HEK293 (cell line): ENCODE data around the gene ASCL3.
A peak's percentile ranks its signal among the peaks of the same experiment; 100 is the strongest.

ENCODE experiments used
- CTCF ChIA-PET: fragments of 350-600 bp; formaldehyde crosslinking; extraction: SDS; loops from one replicate; lab custom pipeline; 2021; ENCODE audit warnings: antibody characterized with exemption; lab: Yijun Ruan, JAX
- POLR2A ChIA-PET: fragments of 300-600 bp; formaldehyde crosslinking; extraction: SDS; loops from one replicate; lab custom pipeline; 2020; ENCODE audit warnings: antibody characterized with exemption, inconsistent platforms; lab: Yijun Ruan, JAX
- H3K27ac ChIP-seq: fragments of 200-500 bp; sonication (Bioruptor generic); 2 replicates; pipeline ENCODE4 v1.5.1; 2014; ENCODE audit warnings: low read depth, low read length, control low read depth, inconsistent platforms; ENCODE audit errors: extremely low read depth
- H3K36me3 ChIP-seq, 2 experiments: fragments of 200-500 bp in 1 of 2; sonication (Bioruptor generic) in 1 of 2; 1 replicate in 1 of 2; 2 replicates in 1 of 2; pipeline ENCODE4 v1.5.1; 2014 to 2017; ENCODE audit warnings: inconsistent platforms in 2 of 2, low read length in 2 of 2; ENCODE audit not compliant: control insufficient read depth in 2 of 2, insufficient read depth in 1 of 2
- H3K4me1 ChIP-seq: fragments of 200-500 bp; sonication (Bioruptor generic); 2 replicates; pipeline ENCODE4 v1.5.1; 2014; ENCODE audit warnings: mild to moderate bottlenecking, low read length, inconsistent platforms; ENCODE audit not compliant: control insufficient read depth, insufficient read depth
- H3K4me3 ChIP-seq: 2 replicates; pipeline ENCODE4 v1.5.1; 2011; ENCODE audit warnings: low read depth, mild to moderate bottlenecking, control low read depth, low read length, moderate library complexity
- H3K9me3 ChIP-seq: fragments of 200-500 bp; sonication (Bioruptor generic); 2 replicates; pipeline ENCODE4 v1.5.1; 2014; ENCODE audit warnings: low read depth, low read length, inconsistent platforms; ENCODE audit not compliant: control insufficient read depth, insufficient read depth
- BCL11B ChIP-seq: fragments of 450-650 bp; formaldehyde crosslinking; IDR thresholded peaks from 2 replicates; pipeline ENCODE4 v1.5.1; 2016; ENCODE audit warnings: low read depth, missing biosample characterization, missing genetic modification characterization
- KLF16 ChIP-seq: fragments of 450-650 bp; formaldehyde crosslinking; IDR thresholded peaks from 2 replicates; pipeline ENCODE4 v1.5.1; 2017; ENCODE audit warnings: missing biosample characterization, missing genetic modification characterization
- KLF9 ChIP-seq: fragments of 450-650 bp; formaldehyde crosslinking; IDR thresholded peaks from 2 replicates; pipeline ENCODE4 v1.5.1; 2016; ENCODE audit warnings: missing biosample characterization, missing genetic modification characterization, low read depth
- PRDM1 ChIP-seq: fragments of 450-650 bp; formaldehyde crosslinking; IDR thresholded peaks from 2 replicates; pipeline ENCODE4; 2016; ENCODE audit warnings: missing biosample characterization, missing genetic modification characterization
- ZBTB20 ChIP-seq: fragments of 450-650 bp; formaldehyde crosslinking; IDR thresholded peaks from 2 replicates; pipeline ENCODE4 v1.5.1; 2016; ENCODE audit warnings: missing biosample characterization, missing genetic modification characterization
- ZFP37 ChIP-seq: fragments of 450-650 bp; formaldehyde crosslinking; IDR thresholded peaks from 2 replicates; pipeline ENCODE4 v1.5.1; 2016; ENCODE audit warnings: missing biosample characterization, missing genetic modification characterization
- ZNF138 ChIP-seq: fragments of 450-650 bp; formaldehyde crosslinking; IDR thresholded peaks from 2 replicates; pipeline ENCODE4 v1.5.1; 2016; ENCODE audit warnings: missing biosample characterization, missing genetic modification characterization, borderline replicate concordance
- ZNF2 ChIP-seq: fragments of 450-650 bp; formaldehyde crosslinking; IDR thresholded peaks from 2 replicates; pipeline ENCODE4 v1.5.1; 2016; ENCODE audit warnings: missing biosample characterization, missing genetic modification characterization
- ZNF302 ChIP-seq: fragments of 450-650 bp; formaldehyde crosslinking; IDR thresholded peaks from 2 replicates; pipeline ENCODE4 v1.5.1; 2016; ENCODE audit warnings: missing biosample characterization, missing genetic modification characterization, low read depth
- ZNF335 ChIP-seq: fragments of 450-650 bp; formaldehyde crosslinking; conservative IDR thresholded peaks from 2 replicates; pipeline ENCODE4 v1.5.1; 2016; ENCODE audit warnings: missing biosample characterization, missing genetic modification characterization
- ZNF501 ChIP-seq: fragments of 450-650 bp; formaldehyde crosslinking; IDR thresholded peaks from 2 replicates; pipeline ENCODE4 v1.5.1; 2016; ENCODE audit warnings: missing biosample characterization, missing genetic modification characterization
- ZNF544 ChIP-seq: fragments of 450-650 bp; formaldehyde crosslinking; IDR thresholded peaks from 2 replicates; pipeline ENCODE4 v1.5.0; 2017; ENCODE audit warnings: missing biosample characterization, missing genetic modification characterization
- ZNF558 ChIP-seq: fragments of 450-650 bp; formaldehyde crosslinking; IDR thresholded peaks from 2 replicates; pipeline ENCODE4 v1.5.1; 2016; ENCODE audit warnings: missing biosample characterization, missing genetic modification characterization
- ZNF561 ChIP-seq: fragments of 450-650 bp; IDR thresholded peaks from 2 replicates; pipeline ENCODE4 v1.5.1; 2018; ENCODE audit warnings: missing biosample characterization, missing genetic modification characterization, borderline replicate concordance
- ZNF660 ChIP-seq: fragments of 450-650 bp; IDR thresholded peaks from 2 replicates; pipeline ENCODE4 v1.5.1; 2018; ENCODE audit warnings: missing biosample characterization, mild to moderate bottlenecking, missing genetic modification characterization
- ZNF777 ChIP-seq: fragments of 450-650 bp; formaldehyde crosslinking; IDR thresholded peaks from 2 replicates; pipeline ENCODE4 v1.5.1; 2017; ENCODE audit warnings: missing biosample characterization, missing genetic modification characterization, borderline replicate concordance
- ZXDB ChIP-seq: fragments of 450-650 bp; formaldehyde crosslinking; IDR thresholded peaks from 2 replicates; pipeline ENCODE4 v1.5.1; 2016; ENCODE audit warnings: missing biosample characterization, missing genetic modification characterization
- TF ChIP-seq, protein P1 (sequence below): fragments of 450-650 bp; formaldehyde crosslinking; IDR thresholded peaks from 2 replicates; pipeline ENCODE4 v1.5.1; 2016; ENCODE audit warnings: missing biosample characterization, missing genetic modification characterization
- TF ChIP-seq, protein P2 (sequence below): fragments of 450-650 bp; formaldehyde crosslinking; IDR thresholded peaks from 2 replicates; pipeline ENCODE4 v1.5.1; 2016; ENCODE audit warnings: missing biosample characterization, missing genetic modification characterization
- TF ChIP-seq, protein P3 (sequence below): fragments of 450-650 bp; formaldehyde crosslinking; IDR thresholded peaks from 2 replicates; pipeline ENCODE4 v1.5.1; 2016; ENCODE audit warnings: missing biosample characterization, missing genetic modification characterization
- TF ChIP-seq, protein P4 (sequence below): fragments of 450-650 bp; formaldehyde crosslinking; IDR thresholded peaks from 2 replicates; pipeline ENCODE4 v1.5.1; 2016; ENCODE audit warnings: missing biosample characterization, missing genetic modification characterization
- TF ChIP-seq, protein P5 (sequence below): fragments of 450-650 bp; formaldehyde crosslinking; IDR thresholded peaks from 2 replicates; pipeline ENCODE4 v1.5.1; 2016; ENCODE audit warnings: missing biosample characterization, missing genetic modification characterization
- TF ChIP-seq, protein P6 (sequence below): fragments of 450-650 bp; formaldehyde crosslinking; IDR thresholded peaks from 2 replicates; pipeline ENCODE4 v1.5.1; 2016; ENCODE audit warnings: missing biosample characterization, missing genetic modification characterization
- TF ChIP-seq, protein P7 (sequence below): fragments of 450-650 bp; formaldehyde crosslinking; IDR thresholded peaks from 2 replicates; pipeline ENCODE4 v1.5.1; 2017; ENCODE audit warnings: missing biosample characterization, missing genetic modification characterization

Gene ASCL3

DNA sequence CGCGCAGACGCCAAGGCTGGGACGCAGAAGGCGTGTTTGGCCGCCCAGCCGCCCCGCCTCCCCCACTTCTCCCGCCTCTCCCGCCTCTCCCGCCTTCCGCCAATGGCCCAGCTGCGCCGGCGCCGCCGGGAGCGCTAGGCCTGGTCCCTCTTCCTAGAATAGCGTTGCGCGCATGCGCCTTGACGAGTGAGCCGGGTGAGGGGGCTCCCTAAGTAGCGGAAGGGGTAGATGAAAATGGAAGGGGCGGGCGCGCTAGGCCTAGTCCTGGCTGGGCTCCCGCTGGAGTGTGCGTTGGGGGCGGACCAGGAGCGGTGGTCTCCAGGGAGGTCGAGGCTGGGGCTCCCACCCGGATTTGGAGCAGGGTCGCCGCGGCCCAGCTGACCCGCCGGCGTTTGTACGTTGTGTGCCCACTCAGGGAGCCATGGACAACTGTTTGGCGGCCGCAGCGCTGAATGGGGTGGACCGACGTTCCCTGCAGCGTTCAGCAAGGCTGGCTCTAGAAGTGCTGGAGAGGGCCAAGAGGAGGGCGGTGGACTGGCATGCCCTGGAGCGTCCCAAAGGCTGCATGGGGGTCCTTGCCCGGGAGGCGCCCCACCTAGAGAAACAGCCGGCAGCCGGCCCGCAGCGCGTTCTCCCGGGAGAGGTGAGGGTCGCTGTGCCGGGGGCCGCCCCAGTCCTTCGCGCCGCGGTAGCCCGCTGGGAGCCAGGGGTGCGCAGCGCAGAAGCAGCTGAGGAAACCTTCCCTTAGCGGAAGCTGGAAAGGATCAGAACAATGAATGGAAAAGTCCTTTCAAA is 31.6 kb downstream of the ASCL3 start, which contains the start of gene AKIP1:
Gene AKIP1 (plus strand): TSS at position 161 of the 795 bp plus-strand sequence. CDS start 261 bp downstream, at position 422.
- Histone ChIP-seq H3K27ac (peak within 1 kb of the TSS; percentile 86), H3K36me3 (peaks cover 0 to 18% of the 10 kb centered on the region in 2 experiments; a peak in 2 of 3 replicates), H3K4me3 (peak within 1 kb of the TSS; percentile 85), H3K9me3 (no peaks in the 10 kb centered on the region), H3K4me1 (no peaks in the 10 kb centered on the region)
- CTCF ChIA-PET = interaction anchor here (0.6 to 3.4 kb wide), 4 partner anchors 26 to 692 kb away, joined by 3 to 26 read pairs (median 4); no protein-coding TSS in a partner anchor
- POLR2A ChIA-PET = interaction anchor here (0.6 to 3.0 kb wide), 12 partner anchors 11 to 588 kb away, joined by 3 to 20 read pairs (median 4); partner anchors contain the start of genes NRIP3 and TMEM9B
- TF ChIP-seq ZNF558 (tag by site-specific recombination) (no peak), PRDM1 (tag by site-specific recombination) (no peak), ZFP37 (0 out of 2 replicates have a peak, but pooled peaks have one; percentile 41), ZNF561 (tag by site-specific recombination) (peak; percentile 86; the same call in 1 of the 2 replicates), BCL11B (no peak), ZNF501 (tag by site-specific recombination) (peak; percentile 69), ZBTB20 (peak; percentile 64; the same call in 1 of the 2 replicates), ZNF335 (tag by site-specific recombination) (peak; percentile 92), ZNF138 (tag by site-specific recombination) (no peak), ZNF660 (tag by site-specific recombination) (no peak), ZNF777 (tag by site-specific recombination) (peak; percentile 84), KLF9 (tag by site-specific recombination) (peak; percentile 62), KLF16 (peak; percentile 57; the same call in 1 of the 2 replicates), ZNF544 (no peak), ZNF2 (peak; percentile 59; the same call in 1 of the 2 replicates), ZNF302 (tag by site-specific recombination) (no peak), ZXDB (peak; percentile 97)
- TF ChIP-seq, protein P1, sequence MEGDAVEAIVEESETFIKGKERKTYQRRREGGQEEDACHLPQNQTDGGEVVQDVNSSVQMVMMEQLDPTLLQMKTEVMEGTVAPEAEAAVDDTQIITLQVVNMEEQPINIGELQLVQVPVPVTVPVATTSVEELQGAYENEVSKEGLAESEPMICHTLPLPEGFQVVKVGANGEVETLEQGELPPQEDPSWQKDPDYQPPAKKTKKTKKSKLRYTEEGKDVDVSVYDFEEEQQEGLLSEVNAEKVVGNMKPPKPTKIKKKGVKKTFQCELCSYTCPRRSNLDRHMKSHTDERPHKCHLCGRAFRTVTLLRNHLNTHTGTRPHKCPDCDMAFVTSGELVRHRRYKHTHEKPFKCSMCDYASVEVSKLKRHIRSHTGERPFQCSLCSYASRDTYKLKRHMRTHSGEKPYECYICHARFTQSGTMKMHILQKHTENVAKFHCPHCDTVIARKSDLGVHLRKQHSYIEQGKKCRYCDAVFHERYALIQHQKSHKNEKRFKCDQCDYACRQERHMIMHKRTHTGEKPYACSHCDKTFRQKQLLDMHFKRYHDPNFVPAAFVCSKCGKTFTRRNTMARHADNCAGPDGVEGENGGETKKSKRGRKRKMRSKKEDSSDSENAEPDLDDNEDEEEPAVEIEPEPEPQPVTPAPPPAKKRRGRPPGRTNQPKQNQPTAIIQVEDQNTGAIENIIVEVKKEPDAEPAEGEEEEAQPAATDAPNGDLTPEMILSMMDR (tag by site-specific recombination) = peak; percentile 7; the same call in 1 of the 2 replicates
- TF ChIP-seq, protein P2, sequence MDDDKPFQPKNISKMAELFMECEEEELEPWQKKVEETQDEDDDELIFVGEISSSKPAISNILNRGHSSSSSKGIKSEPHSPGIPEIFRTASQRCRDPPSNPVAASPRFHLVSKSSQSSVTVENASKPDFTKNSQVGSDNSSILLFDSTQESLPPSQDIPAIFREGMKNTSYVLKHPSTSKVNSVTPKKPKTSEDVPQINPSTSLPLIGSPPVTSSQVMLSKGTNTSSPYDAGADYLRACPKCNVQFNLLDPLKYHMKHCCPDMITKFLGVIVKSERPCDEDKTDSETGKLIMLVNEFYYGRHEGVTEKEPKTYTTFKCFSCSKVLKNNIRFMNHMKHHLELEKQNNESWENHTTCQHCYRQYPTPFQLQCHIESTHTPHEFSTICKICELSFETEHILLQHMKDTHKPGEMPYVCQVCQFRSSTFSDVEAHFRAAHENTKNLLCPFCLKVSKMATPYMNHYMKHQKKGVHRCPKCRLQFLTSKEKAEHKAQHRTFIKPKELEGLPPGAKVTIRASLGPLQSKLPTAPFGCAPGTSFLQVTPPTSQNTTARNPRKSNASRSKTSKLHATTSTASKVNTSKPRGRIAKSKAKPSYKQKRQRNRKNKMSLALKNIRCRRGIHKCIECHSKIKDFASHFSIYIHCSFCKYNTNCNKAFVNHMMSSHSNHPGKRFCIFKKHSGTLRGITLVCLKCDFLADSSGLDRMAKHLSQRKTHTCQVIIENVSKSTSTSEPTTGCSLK = no peak
- TF ChIP-seq, protein P3, sequence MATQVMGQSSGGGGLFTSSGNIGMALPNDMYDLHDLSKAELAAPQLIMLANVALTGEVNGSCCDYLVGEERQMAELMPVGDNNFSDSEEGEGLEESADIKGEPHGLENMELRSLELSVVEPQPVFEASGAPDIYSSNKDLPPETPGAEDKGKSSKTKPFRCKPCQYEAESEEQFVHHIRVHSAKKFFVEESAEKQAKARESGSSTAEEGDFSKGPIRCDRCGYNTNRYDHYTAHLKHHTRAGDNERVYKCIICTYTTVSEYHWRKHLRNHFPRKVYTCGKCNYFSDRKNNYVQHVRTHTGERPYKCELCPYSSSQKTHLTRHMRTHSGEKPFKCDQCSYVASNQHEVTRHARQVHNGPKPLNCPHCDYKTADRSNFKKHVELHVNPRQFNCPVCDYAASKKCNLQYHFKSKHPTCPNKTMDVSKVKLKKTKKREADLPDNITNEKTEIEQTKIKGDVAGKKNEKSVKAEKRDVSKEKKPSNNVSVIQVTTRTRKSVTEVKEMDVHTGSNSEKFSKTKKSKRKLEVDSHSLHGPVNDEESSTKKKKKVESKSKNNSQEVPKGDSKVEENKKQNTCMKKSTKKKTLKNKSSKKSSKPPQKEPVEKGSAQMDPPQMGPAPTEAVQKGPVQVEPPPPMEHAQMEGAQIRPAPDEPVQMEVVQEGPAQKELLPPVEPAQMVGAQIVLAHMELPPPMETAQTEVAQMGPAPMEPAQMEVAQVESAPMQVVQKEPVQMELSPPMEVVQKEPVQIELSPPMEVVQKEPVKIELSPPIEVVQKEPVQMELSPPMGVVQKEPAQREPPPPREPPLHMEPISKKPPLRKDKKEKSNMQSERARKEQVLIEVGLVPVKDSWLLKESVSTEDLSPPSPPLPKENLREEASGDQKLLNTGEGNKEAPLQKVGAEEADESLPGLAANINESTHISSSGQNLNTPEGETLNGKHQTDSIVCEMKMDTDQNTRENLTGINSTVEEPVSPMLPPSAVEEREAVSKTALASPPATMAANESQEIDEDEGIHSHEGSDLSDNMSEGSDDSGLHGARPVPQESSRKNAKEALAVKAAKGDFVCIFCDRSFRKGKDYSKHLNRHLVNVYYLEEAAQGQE = peak; percentile 72
- TF ChIP-seq, protein P4, sequence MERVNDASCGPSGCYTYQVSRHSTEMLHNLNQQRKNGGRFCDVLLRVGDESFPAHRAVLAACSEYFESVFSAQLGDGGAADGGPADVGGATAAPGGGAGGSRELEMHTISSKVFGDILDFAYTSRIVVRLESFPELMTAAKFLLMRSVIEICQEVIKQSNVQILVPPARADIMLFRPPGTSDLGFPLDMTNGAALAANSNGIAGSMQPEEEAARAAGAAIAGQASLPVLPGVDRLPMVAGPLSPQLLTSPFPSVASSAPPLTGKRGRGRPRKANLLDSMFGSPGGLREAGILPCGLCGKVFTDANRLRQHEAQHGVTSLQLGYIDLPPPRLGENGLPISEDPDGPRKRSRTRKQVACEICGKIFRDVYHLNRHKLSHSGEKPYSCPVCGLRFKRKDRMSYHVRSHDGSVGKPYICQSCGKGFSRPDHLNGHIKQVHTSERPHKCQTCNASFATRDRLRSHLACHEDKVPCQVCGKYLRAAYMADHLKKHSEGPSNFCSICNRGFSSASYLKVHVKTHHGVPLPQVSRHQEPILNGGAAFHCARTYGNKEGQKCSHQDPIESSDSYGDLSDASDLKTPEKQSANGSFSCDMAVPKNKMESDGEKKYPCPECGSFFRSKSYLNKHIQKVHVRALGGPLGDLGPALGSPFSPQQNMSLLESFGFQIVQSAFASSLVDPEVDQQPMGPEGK (tag by site-specific recombination) = peak; percentile 92
- TF ChIP-seq, protein P5, sequence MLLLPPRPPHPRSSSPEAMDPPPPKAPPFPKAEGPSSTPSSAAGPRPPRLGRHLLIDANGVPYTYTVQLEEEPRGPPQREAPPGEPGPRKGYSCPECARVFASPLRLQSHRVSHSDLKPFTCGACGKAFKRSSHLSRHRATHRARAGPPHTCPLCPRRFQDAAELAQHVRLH (tag by site-specific recombination) = no peak
- TF ChIP-seq, protein P6, sequence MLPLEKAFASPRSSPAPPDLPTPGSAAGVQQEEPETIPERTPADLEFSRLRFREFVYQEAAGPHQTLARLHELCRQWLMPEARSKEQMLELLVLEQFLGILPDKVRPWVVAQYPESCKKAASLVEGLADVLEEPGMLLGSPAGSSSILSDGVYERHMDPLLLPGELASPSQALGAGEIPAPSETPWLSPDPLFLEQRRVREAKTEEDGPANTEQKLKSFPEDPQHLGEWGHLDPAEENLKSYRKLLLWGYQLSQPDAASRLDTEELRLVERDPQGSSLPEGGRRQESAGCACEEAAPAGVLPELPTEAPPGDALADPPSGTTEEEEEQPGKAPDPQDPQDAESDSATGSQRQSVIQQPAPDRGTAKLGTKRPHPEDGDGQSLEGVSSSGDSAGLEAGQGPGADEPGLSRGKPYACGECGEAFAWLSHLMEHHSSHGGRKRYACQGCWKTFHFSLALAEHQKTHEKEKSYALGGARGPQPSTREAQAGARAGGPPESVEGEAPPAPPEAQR (tag by site-specific recombination) = no peak
- TF ChIP-seq, protein P7, sequence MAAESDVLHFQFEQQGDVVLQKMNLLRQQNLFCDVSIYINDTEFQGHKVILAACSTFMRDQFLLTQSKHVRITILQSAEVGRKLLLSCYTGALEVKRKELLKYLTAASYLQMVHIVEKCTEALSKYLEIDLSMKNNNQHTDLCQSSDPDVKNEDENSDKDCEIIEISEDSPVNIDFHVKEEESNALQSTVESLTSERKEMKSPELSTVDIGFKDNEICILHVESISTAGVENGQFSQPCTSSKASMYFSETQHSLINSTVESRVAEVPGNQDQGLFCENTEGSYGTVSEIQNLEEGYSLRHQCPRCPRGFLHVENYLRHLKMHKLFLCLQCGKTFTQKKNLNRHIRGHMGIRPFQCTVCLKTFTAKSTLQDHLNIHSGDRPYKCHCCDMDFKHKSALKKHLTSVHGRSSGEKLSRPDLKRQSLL = peak; percentile 67; the same call in 1 of the 2 replicates
